Suprapubic skin (tissue), 4 donors: Measurements from ENCODE around the gene ACTL8. TPM values are rescaled to one million over a fixed set of nuclear protein-coding genes. Genes with fewer than 3 reads are reported as not detected.

ENCODE experiments used
- DNase-seq, 2 donors: peaks; one replicate each; pipeline ENCODE4 v3.0.0-alpha.2; 2019; ENCODE audit warnings: low spot score in 2 of 2
- H3K27ac ChIP-seq: fragments of 200-600 bp; sonication (generic); one replicate; pipeline ENCODE4 v1.5.1; 2019
- H3K27me3 ChIP-seq: fragments of 200-600 bp; sonication (generic); one replicate; pipeline ENCODE4 v1.5.1; 2019
- H3K36me3 ChIP-seq: fragments of 200-600 bp; sonication (generic); one replicate; pipeline ENCODE4 v1.5.1; 2019
- H3K4me1 ChIP-seq: fragments of 200-600 bp; sonication (generic); one replicate; pipeline ENCODE4 v1.5.1; 2019
- H3K4me3 ChIP-seq: fragments of 200-600 bp; sonication (generic); one replicate; pipeline ENCODE4 v1.5.1; 2019; ENCODE audit warnings: mild to moderate bottlenecking
- H3K9me3 ChIP-seq: fragments of 200-600 bp; sonication (generic); one replicate; pipeline ENCODE4 v1.5.1; 2019
- CTCF ChIP-seq, 2 donors: fragments of 200-600 bp in 1 of 2; fragments of 450-650 bp in 1 of 2; sonication (generic) in 1 of 2; IDR thresholded peaks; one replicate each; pipeline ENCODE4 v1.5.1; 2016 to 2019; ENCODE audit warnings: antibody characterized with exemption in 2 of 2, mild to moderate bottlenecking in 1 of 2, moderate library complexity in 1 of 2
- EP300 ChIP-seq: sonication (generic); formaldehyde crosslinking; IDR thresholded peaks from one replicate; pipeline ENCODE4 v1.6.1; 2017; ENCODE audit warnings: antibody characterized with exemption
- POLR2A ChIP-seq, 2 donors: fragments of 450-650 bp; IDR thresholded peaks; one replicate each; pipeline ENCODE4 v1.6.1; 2017; ENCODE audit warnings: antibody characterized with exemption in 2 of 2, mild to moderate bottlenecking in 2 of 2, moderate library complexity in 2 of 2
- POLR2AphosphoS5 ChIP-seq, 3 donors: sonication (generic); formaldehyde crosslinking; IDR thresholded peaks; one replicate each; pipeline ENCODE4 v1.6.1; 2017; ENCODE audit warnings: antibody characterized with exemption in 3 of 3
- WGBS: methylation state at CpG from one replicate; pipeline ENCODE4 v1.1.5; 2018; 5-methylcytosine and 5-hydroxymethylcytosine counted together
- total RNA-seq, 4 donors: library from RNA; depleted of rRNA; stranded (reverse); fragments of >200 nt; gene quantifications; one replicate each; pipeline ENCODE4 v1.1.0, GENCODE V29; 2016

ACTL8 gene
- total RNA-seq, 4 donors from 2014 or later: not detected

DNA sequence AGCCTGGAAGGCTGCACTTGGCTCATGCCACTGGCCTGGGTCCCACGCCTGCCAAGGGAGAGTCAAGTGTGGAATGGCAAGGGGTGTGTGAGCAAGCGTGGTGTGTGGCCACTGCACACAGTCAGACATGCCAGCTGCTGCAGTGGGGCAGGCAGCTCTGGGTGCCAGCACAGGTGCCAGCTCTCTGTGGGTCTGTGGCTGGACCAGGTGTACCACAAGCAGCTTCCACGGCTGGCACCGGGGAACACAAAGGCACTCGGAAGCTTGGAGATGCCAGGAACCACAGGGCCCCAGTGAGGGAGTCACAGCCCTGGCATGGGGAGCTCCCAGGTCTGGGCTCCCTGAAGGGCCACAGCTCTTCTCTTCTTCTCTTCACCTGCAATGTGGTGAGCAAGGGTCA, 34.8 kb downstream of the ACTL8 start:
- no peak for TF ChIP-seq EP300
- TF ChIP-seq POLR2AphosphoS5 (IDR thresholded peaks at IDR 0.05): no peak
- no peak for TF ChIP-seq CTCF (IDR thresholded peaks at IDR 0.05)
- TF ChIP-seq POLR2A (IDR thresholded peaks at IDR 0.05): no peak
- Histone ChIP-seq H3K27me3 (peaks cover 42% of the 10 kb centered on the region), H3K4me3 (no peak overlapping the region), H3K9me3 (no peaks in the 10 kb centered on the region), H3K27ac (no peak overlapping the region), H3K4me1 (no peaks in the 10 kb centered on the region), H3K36me3 (no peaks in the 10 kb centered on the region)
- no peak for DNase-seq
- 83% methylated on average over 1 of the region's 5 CpGs for WGBS

DNA sequence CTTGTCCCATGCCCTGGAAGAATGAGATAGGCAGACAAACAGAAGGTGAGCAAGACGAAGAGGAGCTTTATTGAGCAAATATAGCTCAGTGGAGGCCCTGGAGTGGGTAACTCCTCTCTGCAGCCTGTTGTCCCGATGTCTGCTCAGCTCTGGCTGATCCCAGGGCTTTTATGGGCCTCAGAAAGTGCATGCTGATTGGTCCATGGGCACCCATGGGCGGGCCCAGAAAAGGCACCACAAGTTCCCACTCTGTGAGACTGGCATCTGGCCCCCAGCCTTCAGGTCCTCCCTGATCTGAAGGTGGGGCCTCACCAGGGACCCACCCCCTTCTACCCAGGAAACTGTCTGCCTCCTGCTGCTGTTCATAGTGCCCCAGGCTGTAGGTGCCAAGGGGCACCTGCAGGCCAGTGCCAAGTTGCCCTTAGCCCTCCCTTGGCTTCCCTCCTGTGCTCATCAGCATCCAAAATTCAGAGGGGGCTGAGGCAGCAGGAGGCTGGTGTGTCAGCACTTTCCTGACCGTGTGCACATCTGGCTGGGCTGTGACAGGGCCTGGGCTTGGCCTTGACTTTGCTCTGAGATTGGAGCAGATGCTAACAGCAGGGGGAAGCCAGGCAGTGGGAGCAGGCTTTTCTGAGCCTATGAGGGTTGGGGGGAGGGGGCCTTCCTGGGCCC, 35.4 kb downstream of the ACTL8 start:
- Histone ChIP-seq H3K27ac (no peak overlapping the region), H3K27me3 (peaks cover 44% of the 10 kb centered on the region), H3K9me3 (no peaks in the 10 kb centered on the region), H3K4me3 (no peak overlapping the region), H3K4me1 (no peaks in the 10 kb centered on the region), H3K36me3 (no peaks in the 10 kb centered on the region)
- TF ChIP-seq EP300 (no peak), POLR2AphosphoS5 (IDR thresholded peaks at IDR 0.05) (no peak), POLR2A (IDR thresholded peaks at IDR 0.05) (no peak), CTCF (IDR thresholded peaks at IDR 0.05) (no peak)
- no peak for DNase-seq
- 49% methylated on average over 3 of the region's 4 CpGs for WGBS

- Histone ChIP-seq H3K4me3 (no peak overlapping the region), H3K36me3 (no peaks in the 10 kb centered on the region), H3K4me1 (no peaks in the 10 kb centered on the region), H3K27ac (no peak overlapping the region), H3K9me3 (no peaks in the 10 kb centered on the region), H3K27me3 (peaks cover 47% of the 10 kb centered on the region)
- TF ChIP-seq CTCF (IDR thresholded peaks at IDR 0.05) (no peak), EP300 (no peak), POLR2AphosphoS5 (IDR thresholded peaks at IDR 0.05) (no peak), POLR2A (IDR thresholded peaks at IDR 0.05) (no peak)
- 86% methylated on average over 2 of the region's 9 CpGs for WGBS
- DNase-seq: peak in 1 of 2 donors; percentile 54
These were observed 35.9 kb downstream of the ACTL8 start for GRCh38 chr1:17791055-17791390.

GRCh38 chr1:17791480-17791879, 36.3 kb downstream of the ACTL8 start:
- H3K4me3 ChIP-seq: no peak overlapping the region
- 21% methylated on average over 4 of the region's 7 CpGs for WGBS

DNA sequence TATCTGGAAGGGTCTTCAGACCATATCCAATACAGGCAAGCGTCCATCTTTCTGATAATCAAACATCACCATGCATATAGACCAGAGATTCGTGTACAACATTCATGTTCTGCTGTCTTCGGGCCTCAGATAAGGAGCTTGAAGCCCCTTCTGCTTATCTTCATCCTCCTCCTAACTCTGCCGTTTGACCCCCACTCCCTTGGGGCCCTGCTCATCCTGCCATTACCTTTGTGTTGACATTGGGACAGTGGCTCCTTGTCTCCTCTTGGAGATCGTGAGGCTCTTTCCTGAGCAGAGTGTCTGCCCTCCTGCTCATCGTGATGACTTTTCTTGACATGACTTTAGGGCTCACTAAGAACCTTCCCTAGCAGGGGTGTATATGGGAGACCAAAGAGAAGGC, 37.3 kb downstream of the ACTL8 start:
- Histone ChIP-seq H3K9me3 (no peaks in the 10 kb centered on the region), H3K27me3 (peaks cover 59% of the 10 kb centered on the region), H3K4me1 (no peaks in the 10 kb centered on the region), H3K27ac (no peak overlapping the region), H3K36me3 (no peaks in the 10 kb centered on the region), H3K4me3 (no peak overlapping the region)
- peak in 1 of 2 donors; percentile 11 for DNase-seq
- TF ChIP-seq EP300 (no peak), POLR2AphosphoS5 (IDR thresholded peaks at IDR 0.05) (no peak), CTCF (IDR thresholded peaks at IDR 0.05) (no peak), POLR2A (IDR thresholded peaks at IDR 0.05) (no peak)
- WGBS: 82% methylated on average over 6 of the region's 6 CpGs

More at GRCh38 chr1:17791480-17791879, 36.3 kb downstream of the ACTL8 start:
- peak in 1 of 2 donors; percentile 41 for DNase-seq
- Histone ChIP-seq H3K4me1 (no peaks in the 10 kb centered on the region), H3K36me3 (no peaks in the 10 kb centered on the region), H3K27me3 (peaks cover 49% of the 10 kb centered on the region), H3K27ac (no peak overlapping the region), H3K9me3 (no peaks in the 10 kb centered on the region)
- no peak for TF ChIP-seq CTCF (IDR thresholded peaks at IDR 0.05)
- no peak for TF ChIP-seq EP300
- TF ChIP-seq POLR2AphosphoS5 (IDR thresholded peaks at IDR 0.05): no peak
- no peak for TF ChIP-seq POLR2A (IDR thresholded peaks at IDR 0.05)
